H1 (cell line): ENCODE results near the gene GFRA3. TPM values are rescaled to one million over a fixed set of nuclear protein-coding genes. Genes with fewer than 3 reads are reported as not detected.

Experiments
- CTCF ChIA-PET: fragments of 300-600 bp; sonication (Branson Sonifier 250); formaldehyde crosslinking; loops from one replicate; lab custom pipeline; 2021; ENCODE audit not compliant: partially characterized antibody; lab: Charles Lee
- POLR2A ChIA-PET: fragments of 300-600 bp; sonication (Branson Sonifier 250); formaldehyde crosslinking; loops from one replicate; lab custom pipeline; 2021; ENCODE audit warnings: inconsistent platforms; ENCODE audit not compliant: partially characterized antibody; lab: Charles Lee
- DNase-seq, 2 experiments: peaks; one replicate each; pipeline versions ENCODE4 v3.0.0 to v3.0.0-alpha.2; 2010 to 2022; ENCODE audit warnings: low spot score in 2 of 2, low read depth in 1 of 2, mixed read lengths in 1 of 2
- FAIRE-seq: peaks from 2 replicates; lab custom pipeline; 2011; peaks lifted over from hg19 to GRCh38; lab: Jason Lieb, UNC
- H2AFZ ChIP-seq: 2 replicates; pipeline ENCODE4 v1.8.1; 2012; ENCODE audit warnings: low read length, inconsistent platforms
- H2AK5ac ChIP-seq: 2 replicates; pipeline ENCODE4 v1.6.1; 2013; ENCODE audit warnings: low read depth, low read length
- H2BK120ac ChIP-seq: replicated peaks from 2 replicates; pipeline ENCODE3; 2013; ENCODE audit warnings: low read depth, low read length, inconsistent platforms
- H2BK12ac ChIP-seq: 2 replicates; pipeline ENCODE4 v1.6.1; 2013; ENCODE audit warnings: low read depth, low read length
- H2BK15ac ChIP-seq: 2 replicates; pipeline ENCODE4 v1.6.1; 2013; ENCODE audit warnings: low read length
- H2BK20ac ChIP-seq: 2 replicates; pipeline ENCODE4 v1.6.1; 2013; ENCODE audit warnings: low read length
- H2BK5ac ChIP-seq: 2 replicates; pipeline ENCODE4 v1.6.1; 2013; ENCODE audit warnings: low read depth, low read length
- H3K14ac ChIP-seq: 2 replicates; pipeline ENCODE4 v1.6.1; 2013; ENCODE audit warnings: inconsistent platforms; ENCODE audit not compliant: insufficient read length
- H3K18ac ChIP-seq: 2 replicates; pipeline ENCODE4 v1.6.1; 2013; ENCODE audit warnings: low read length; ENCODE audit errors: extremely low read depth
- H3K23ac ChIP-seq: 2 replicates; pipeline ENCODE4 v1.6.1; 2013; ENCODE audit warnings: inconsistent platforms; ENCODE audit not compliant: insufficient read length
- H3K23me2 ChIP-seq: 2 replicates; pipeline ENCODE4 v1.6.1; 2013; ENCODE audit warnings: low read depth, low read length
- H3K27ac ChIP-seq: 2 replicates; pipeline ENCODE4 v1.6.1; 2011; ENCODE audit warnings: low read depth, low read length, inconsistent platforms
- H3K27me3 ChIP-seq, 4 experiments: replicated peaks in 1 of 4; 1 replicate in 1 of 4; 2 replicates in 3 of 4; pipeline versions ENCODE4 v1.6.1 to v1.8.1; 2011 to 2013; ENCODE audit warnings: low read length in 3 of 4, mild to moderate bottlenecking in 3 of 4, inconsistent platforms in 2 of 4, mixed read lengths in 2 of 4, moderate library complexity in 1 of 4; ENCODE audit not compliant: control insufficient read depth in 3 of 4, insufficient read depth in 3 of 4; ENCODE audit errors: extremely low read depth in 1 of 4
- H3K36me3 ChIP-seq, 4 experiments: 2 replicates each; pipeline versions ENCODE4 v1.6.1 to v1.8.1; 2011 to 2013; ENCODE audit warnings: mild to moderate bottlenecking in 4 of 4, low read length in 3 of 4, moderate library complexity in 2 of 4, control low read depth in 1 of 4, inconsistent platforms in 1 of 4; ENCODE audit not compliant: insufficient read depth in 4 of 4, control insufficient read depth in 2 of 4
- H3K4ac ChIP-seq: replicated peaks from 2 replicates; pipeline ENCODE3; 2013; ENCODE audit warnings: low read length, low read depth, mixed read lengths, inconsistent platforms; ENCODE audit not compliant: insufficient read length
- H3K4me1 ChIP-seq, 4 experiments: replicated peaks in 1 of 4; 1 replicate in 1 of 4; 2 replicates in 3 of 4; pipeline versions ENCODE4 v1.6.1 to v1.8.1; 2011 to 2013; ENCODE audit warnings: low read length in 3 of 4, inconsistent platforms in 2 of 4, mixed read lengths in 1 of 4; ENCODE audit not compliant: insufficient read depth in 4 of 4, control insufficient read depth in 3 of 4
- H3K4me2 ChIP-seq, 2 experiments: 2 replicates each; pipeline versions ENCODE4 v1.6.1 to v1.8.1; 2011 to 2013; ENCODE audit warnings: low read depth in 2 of 2, low read length in 2 of 2, control low read depth in 1 of 2, inconsistent platforms in 1 of 2, mild to moderate bottlenecking in 1 of 2; ENCODE audit not compliant: insufficient read depth in 1 of 2
- H3K4me3 ChIP-seq, 4 experiments: fragments of 200-600, 300-600 bp in 1 of 4; sonication (generic), shearing (Covaris generic), sonication (Bioruptor Twin) in 1 of 4; 2 replicates each; pipeline versions ENCODE4 v1.5.1 to v1.8.1; 2011 to 2016; ENCODE audit warnings: low read length in 4 of 4, low read depth in 3 of 4, control low read depth in 2 of 4, inconsistent platforms in 2 of 4, mild to moderate bottlenecking in 2 of 4, mixed read lengths in 1 of 4, moderate library complexity in 1 of 4; ENCODE audit not compliant: insufficient read depth in 2 of 4; ENCODE audit errors: extremely low read depth in 1 of 4
- H3K56ac ChIP-seq: replicated peaks from 2 replicates; pipeline ENCODE3; 2013; ENCODE audit warnings: low read depth, mild to moderate bottlenecking, mixed read lengths, low read length, inconsistent platforms; ENCODE audit not compliant: insufficient read length
- H3K79me1 ChIP-seq: 2 replicates; pipeline ENCODE4 v1.6.1; 2013; ENCODE audit warnings: low read depth, low read length, control low read depth
- H3K79me2 ChIP-seq, 2 experiments: 2 replicates each; pipeline versions ENCODE4 v1.6.1 to v1.8.1; 2012 to 2013; ENCODE audit warnings: low read length in 2 of 2, mild to moderate bottlenecking in 2 of 2, inconsistent platforms in 1 of 2; ENCODE audit not compliant: insufficient read depth in 2 of 2, control insufficient read depth in 1 of 2
- H3K9ac ChIP-seq, 4 experiments: replicated peaks in 1 of 4; 1 replicate in 1 of 4; 2 replicates in 3 of 4; pipeline versions ENCODE4 v1.6.1 to v1.8.1; 2011 to 2013; ENCODE audit warnings: low read depth in 3 of 4, low read length in 3 of 4, control low read depth in 2 of 4, mild to moderate bottlenecking in 2 of 4, moderate library complexity in 2 of 4, inconsistent platforms in 1 of 4; ENCODE audit errors: extremely low read depth in 1 of 4
- H3K9me3 ChIP-seq, 2 experiments: 2 replicates each; pipeline versions ENCODE4 v1.6.1 to v1.8.1; 2012 to 2013; ENCODE audit warnings: mild to moderate bottlenecking in 2 of 2, moderate library complexity in 2 of 2, control low read depth in 1 of 2, inconsistent platforms in 1 of 2, low read depth in 1 of 2, low read length in 1 of 2, mixed read lengths in 1 of 2; ENCODE audit not compliant: insufficient read depth in 2 of 2
- H4K20me1 ChIP-seq, 2 experiments: replicated peaks in 1 of 2; 2 replicates each; pipeline versions ENCODE3 to v1.8.1; 2011 to 2013; ENCODE audit warnings: inconsistent platforms in 2 of 2, low read length in 2 of 2, mild to moderate bottlenecking in 1 of 2; ENCODE audit not compliant: insufficient read depth in 2 of 2, control insufficient read depth in 1 of 2
- H4K5ac ChIP-seq: 2 replicates; pipeline ENCODE4 v1.6.1; 2013; ENCODE audit warnings: low read length, low read depth, mixed read lengths, inconsistent platforms; ENCODE audit not compliant: insufficient read length
- H4K8ac ChIP-seq: 2 replicates; pipeline ENCODE4 v1.8.0; 2013; ENCODE audit warnings: mild to moderate bottlenecking, moderate library complexity, low read length, inconsistent platforms; ENCODE audit not compliant: insufficient read depth; ENCODE audit errors: extremely low read depth
- H4K91ac ChIP-seq: replicated peaks from 2 replicates; pipeline ENCODE3; 2013; ENCODE audit warnings: low read length, mixed read lengths, inconsistent platforms; ENCODE audit not compliant: insufficient read length
- ATF2 ChIP-seq: IDR thresholded peaks from 2 replicates; pipeline ENCODE4 v1.6.1; 2012; ENCODE audit warnings: low read length, inconsistent platforms
- EGR1 ChIP-seq: IDR thresholded peaks from 2 replicates; pipeline ENCODE4 v1.6.1; 2011; ENCODE audit warnings: low read depth, low read length, borderline replicate concordance
- GTF2F1 ChIP-seq: IDR thresholded peaks from 2 replicates; pipeline ENCODE4 v1.6.1; 2012; ENCODE audit warnings: low read depth, low read length, improper control_type of control experiment, borderline replicate concordance
- RFX5 ChIP-seq: IDR thresholded peaks from 2 replicates; pipeline ENCODE4 v1.6.1; 2011; ENCODE audit warnings: low read depth, low read length, improper control_type of control experiment, borderline replicate concordance
- SIX5 ChIP-seq: IDR thresholded peaks from 2 replicates; pipeline ENCODE4 v1.6.1; 2011; ENCODE audit warnings: mild to moderate bottlenecking, low read depth, low read length
- YY1 ChIP-seq: IDR thresholded peaks from 2 replicates; pipeline ENCODE4 v1.6.1; 2011; ENCODE audit warnings: low read depth, mild to moderate bottlenecking, low read length
- WGBS, 2 experiments: shearing (Covaris generic) in 1 of 2; methylation state at CpG; one replicate each; pipeline versions ENCODE4 v1.1.6 to v1.1.7; 2013 to 2015; ENCODE audit warnings: low lambda C conversion rate in 2 of 2, mixed read lengths in 2 of 2, inconsistent platforms in 1 of 2, low coverage in 1 of 2, missing lambda C conversion rate in 1 of 2; ENCODE audit not compliant: insufficient replicate concordance in 2 of 2, insufficient coverage in 1 of 2, insufficient read length in 1 of 2; ENCODE audit errors: extremely low coverage in 1 of 2, missing lambda C conversion rate in 1 of 2; 5-methylcytosine and 5-hydroxymethylcytosine counted together
- polyA plus RNA-seq, 7 experiments: library from polyadenylated mRNA; depleted of rRNA in 3 of 7; stranded (reverse) in 5 of 7; unstranded in 2 of 7; fragments of >200 nt in 5 of 7; fragments of 200-250 nt in 2 of 7; gene quantifications; 1 replicate in 5 of 7; 2 replicates in 1 of 7; 4 replicates in 1 of 7; pipeline versions ENCODE4 v1.2.1 to v1.2.3, GENCODE V29; 2011 to 2013; ENCODE audit warnings: missing spikeins in 2 of 7, mixed read lengths in 2 of 7
- total RNA-seq: library from RNA; stranded (reverse); fragmentation: NEBNext Ultra II Directional; extraction: Animal tissue kit (Norgen Biotek cat#: 25700); gene quantifications from 2 replicates; pipeline ENCODE4 v1.2.1, GENCODE V29; 2021

Gene GFRA3
- total and polyA plus RNA-seq, 2 of the 8 experiments (the other 6 are each of a cell fraction or from before 2014, with no cell fraction given) = 0.88 to 3.4 TPM

GRCh38 chr5:138263581-138263980 lies 10.8 kb downstream of the GFRA3 start:
- 93% methylated on average over 3 of the region's 3 CpGs; no CpG with 5 or more reads in 1 of the 2 experiments for WGBS, 2 experiments
- H3K79me1 ChIP-seq = no peaks in the 10 kb centered on the region
- H2BK5ac ChIP-seq = no peak overlapping the region
- H4K5ac ChIP-seq = no peak overlapping the region
- no peaks in the 10 kb centered on the region for H4K20me1 ChIP-seq
- no peak overlapping the region for H3K9ac ChIP-seq
- no peak overlapping the region for H2BK12ac ChIP-seq
- no peak for FAIRE-seq
- no peak overlapping the region for H2BK15ac ChIP-seq
- H2BK120ac ChIP-seq = no peak overlapping the region
- H3K27ac ChIP-seq = no peak overlapping the region
- H3K36me3 ChIP-seq = no peaks in the 10 kb centered on the region
- H2AK5ac ChIP-seq = no peak overlapping the region
- H3K4me1 ChIP-seq = no peaks in the 10 kb centered on the region; a peak in 1 of 7 replicates
- no peak overlapping the region for H4K91ac ChIP-seq
- no peak overlapping the region for H2BK20ac ChIP-seq
- H3K4ac ChIP-seq = no peak overlapping the region
- ChIA-PET POLR2A (interaction anchor here (0.8 to 1.8 kb wide), 4 partner anchors 10 to 17 kb away, joined by 3 to 5 read pairs (median 4); partner anchors contain the start of gene GFRA3), CTCF (interaction anchor here (0.9 to 2.2 kb wide), 8 partner anchors 9 to 89 kb away, joined by 3 to 12 read pairs (median 4); partner anchors contain the start of genes GFRA3 and KDM3B)
- no peak overlapping the region for H3K14ac ChIP-seq
- no peak overlapping the region for H3K56ac ChIP-seq
- H4K8ac ChIP-seq = no peak overlapping the region
- H3K27me3 ChIP-seq = no peaks in the 10 kb centered on the region
- no peak for DNase-seq
- H3K9me3 ChIP-seq = no peaks in the 10 kb centered on the region
- H3K23me2 ChIP-seq = no peaks in the 10 kb centered on the region
- H2AFZ ChIP-seq = no peak overlapping the region
- H3K23ac ChIP-seq = no peak overlapping the region
- H3K4me2 ChIP-seq = no peak overlapping the region
- H3K18ac ChIP-seq = no peak overlapping the region
- TF ChIP-seq ATF2 = no peak
- no peak for TF ChIP-seq YY1
- no peak for TF ChIP-seq GTF2F1
- no peak for TF ChIP-seq SIX5
- no peak for TF ChIP-seq RFX5
- no peak for TF ChIP-seq EGR1
- no peaks in the 10 kb centered on the region for H3K79me2 ChIP-seq
- no peak overlapping the region for H3K4me3 ChIP-seq
